Measurements from ENCODE around the gene FEN1. TPM values are rescaled to one million over a fixed set of nuclear protein-coding genes. Genes with fewer than 3 reads are reported as not detected.

The FEN1 gene
- total RNA-seq, result 9.7 and 13.8 TPM in 2 replicates

GRCh38 chr11:61792310-61793082, at the start of gene FEN1, which contains the start of gene TMEM258:
Gene FEN1, plus strand, starts transcription at chr11:61792911. Its CDS starts 2,451 bp downstream, at chr11:61795362.
Gene TMEM258, minus strand, starts transcription at chr11:61792599. Its CDS starts 41 bp downstream, at chr11:61792558.

GRCh38 chr11:61752117-61752924, 40.4 kb upstream of the FEN1 start, which contains the start of gene MYRF:
Gene MYRF, plus strand, starts transcription at chr11:61752636. Its CDS starts 109 bp downstream, at chr11:61752745.

GRCh38 chr11:61816736-61817455, 24.2 kb downstream of the FEN1 start, which contains the start of gene FADS1:
Gene FADS1, minus strand, starts transcription at chr11:61817003. Its CDS starts 74 bp downstream, at chr11:61816929.

GRCh38 chr11:61827571-61828378, 35.1 kb downstream of the FEN1 start, which contains the start of gene FADS2:
Gene FADS2, plus strand, starts transcription at chr11:61828300. Its CDS starts 91 bp downstream, at chr11:61828391.

Other genes starting within 250 kb of the FEN1 start
- 3.4 and 4.3 TPM in 2 replicates for gene SYT7, start 211.8 kb upstream of the FEN1 start, total RNA-seq
- 2.4 and 2.5 TPM in 2 replicates for gene DAGLA, start 112.5 kb upstream of the FEN1 start, total RNA-seq
- under 0.01 and 0.22 TPM in 2 replicates for gene MYRF, start 40.3 kb upstream of the FEN1 start, total RNA-seq
- gene TMEM258, start 312 bp upstream of the FEN1 start, total RNA-seq, result 69.9 and 86.2 TPM in 2 replicates
- 51.5 and 91.2 TPM in 2 replicates for gene FADS1, start 24.1 kb downstream of the FEN1 start, total RNA-seq
- 53.8 and 70.4 TPM in 2 replicates for gene FADS2, start 35.4 kb downstream of the FEN1 start, total RNA-seq
- 60.9 and 75.8 TPM in 2 replicates for gene FADS3, start 98.6 kb downstream of the FEN1 start, total RNA-seq
- 8.5 and 11.6 TPM in 2 replicates for gene RAB3IL1, start 124.7 kb downstream of the FEN1 start, total RNA-seq
- gene BEST1, start 157.4 kb downstream of the FEN1 start, total RNA-seq, result 3.8 and 5.2 TPM in 2 replicates
- 1,512 and 1,689 TPM in 2 replicates for gene FTH1, start 174.7 kb downstream of the FEN1 start, total RNA-seq

All from articular chondrocyte of knee joint (primary cell).